ENCODE measurements around the gene ZC3H12D.
A peak's percentile ranks its signal among the peaks of the same experiment; 100 is the strongest.

ZC3H12D gene

GRCh38 chr6:149440735-149441671 lies 43.8 kb downstream of the ZC3H12D start:
- DNase-seq = no peak

GRCh38 chr6:149439626-149440025 lies 45.2 kb downstream of the ZC3H12D start:
- no peak for DNase-seq

GRCh38 chr6:149438855-149439254 lies 46.0 kb downstream of the ZC3H12D start:
- no peak for DNase-seq

GRCh38 chr6:149437212-149437611 lies 47.6 kb downstream of the ZC3H12D start:
- no peak for DNase-seq

GRCh38 chr6:149436647-149437046 lies 48.2 kb downstream of the ZC3H12D start:
- DNase-seq = no peak

- no peak for DNase-seq
Observed at GRCh38 chr6:149435919-149436586, 48.8 kb downstream of the ZC3H12D start.

GRCh38 chr6:149433881-149434280 lies 50.9 kb downstream of the ZC3H12D start:
- DNase-seq = no peak

- no peak for DNase-seq
Observed at GRCh38 chr6:149433405-149433804, 51.4 kb downstream of the ZC3H12D start.

- peak; percentile 17 for DNase-seq
Observed at GRCh38 chr6:149431905-149432775, 52.7 kb downstream of the ZC3H12D start.

- no peak for DNase-seq
Observed at GRCh38 chr6:149429427-149430360, 55.1 kb downstream of the ZC3H12D start.

GRCh38 chr6:149428606-149429005 lies 56.2 kb downstream of the ZC3H12D start:
- DNase-seq = no peak

- no peak for DNase-seq
Observed at GRCh38 chr6:149425754-149426153, 59.1 kb downstream of the ZC3H12D start.

GRCh38 chr6:149425224-149425623 lies 59.6 kb downstream of the ZC3H12D start:
- no peak for DNase-seq

GRCh38 chr6:149423964-149424440 lies 60.8 kb downstream of the ZC3H12D start:
- DNase-seq = no peak

- DNase-seq = no peak
Observed at GRCh38 chr6:149422581-149422980, 62.2 kb downstream of the ZC3H12D start.

- no peak for DNase-seq
Observed at GRCh38 chr6:149421132-149421531, 63.7 kb downstream of the ZC3H12D start.

GRCh38 chr6:149419696-149420404 lies 65.0 kb downstream of the ZC3H12D start:
- DNase-seq = no peak

- no peak for DNase-seq
Observed at GRCh38 chr6:149414821-149415220, 70.0 kb downstream of the ZC3H12D start.

- no peak for DNase-seq
Observed at GRCh38 chr6:149414009-149414408, 70.8 kb downstream of the ZC3H12D start.

- DNase-seq = no peak
Observed at GRCh38 chr6:149410557-149410956, 74.3 kb downstream of the ZC3H12D start.

- DNase-seq = no peak
Observed at GRCh38 chr6:149409617-149410016, 75.2 kb downstream of the ZC3H12D start.
